ENCODE results near the gene CCDC142.

- no peak for TF ChIP-seq CTCF (conservative IDR thresholded peaks at IDR 0.05)
- TF ChIP-seq ZFX (IDR thresholded peaks at IDR 0.05), result no peak
These were observed 30.2 kb upstream of the CCDC142 start for GRCh38 chr2:74512744-74513604.

Measured in C4-2B (cell line).